OCI-LY1 (cell line): Measurements from ENCODE around the gene IGF1R.

ENCODE experiments used
- H2AFZ ChIP-seq: fragments of 200-600 bp; sonication (generic), shearing (Covaris generic); 2 replicates; pipeline ENCODE4 v1.6.0; 2014; ENCODE audit warnings: antibody characterized with exemption, mild to moderate bottlenecking, low read length
- H3F3A ChIP-seq: fragments of 200-600 bp; sonication (generic), shearing (Covaris generic); 2 replicates; pipeline ENCODE4 v1.6.0; 2014; ENCODE audit warnings: mild to moderate bottlenecking, antibody characterized with exemption, low read length, moderate library complexity; ENCODE audit not compliant: insufficient read depth
- H3K27ac ChIP-seq: fragments of 200-600 bp; sonication (generic); 2 replicates; pipeline ENCODE4 v1.5.1; 2014; ENCODE audit warnings: low read length, mixed run types, mild to moderate bottlenecking, low read depth; ENCODE audit not compliant: poor library complexity, severe bottlenecking
- H3K27me3 ChIP-seq: fragments of 200-600 bp; sonication (generic); 2 replicates; pipeline ENCODE4 v1.6.0; 2014; ENCODE audit warnings: antibody characterized with exemption, mild to moderate bottlenecking, low read length, moderate library complexity; ENCODE audit not compliant: insufficient read depth
- H3K36me3 ChIP-seq: fragments of 200-600 bp; sonication (generic); 2 replicates; pipeline ENCODE4 v1.6.1; 2014; ENCODE audit warnings: mild to moderate bottlenecking, antibody characterized with exemption, low read length, moderate library complexity, mixed read lengths; ENCODE audit not compliant: insufficient read depth
- H3K4me1 ChIP-seq: fragments of 200-600 bp; sonication (generic); 2 replicates; pipeline ENCODE4 v1.5.1; 2014; ENCODE audit warnings: mild to moderate bottlenecking, low read length, moderate library complexity; ENCODE audit not compliant: insufficient read depth, severe bottlenecking
- H3K4me2 ChIP-seq: fragments of 200-600 bp; sonication (generic), shearing (Covaris generic); 2 replicates; pipeline ENCODE4 v1.6.1; 2014; ENCODE audit warnings: low read length
- H3K4me3 ChIP-seq: fragments of 200-600 bp; sonication (generic); 2 replicates; pipeline ENCODE4 v1.5.1; 2014; ENCODE audit warnings: low read length, low read depth, mild to moderate bottlenecking, mixed read lengths; ENCODE audit not compliant: poor library complexity, severe bottlenecking
- H3K79me2 ChIP-seq: fragments of 200-600 bp; shearing (Covaris generic); 2 replicates; pipeline ENCODE4 v1.6.1; 2016; ENCODE audit warnings: mixed run types, low read length, mixed read lengths; ENCODE audit not compliant: insufficient read depth
- H3K9ac ChIP-seq: fragments of 200-600 bp; sonication (generic), shearing (Covaris generic); 2 replicates; pipeline ENCODE4 v1.6.1; 2014; ENCODE audit warnings: mild to moderate bottlenecking, low read length, mixed read lengths
- H3K9me2 ChIP-seq: fragments of 200-600 bp; sonication (generic), shearing (Covaris generic); 2 replicates; pipeline ENCODE4 v1.6.1; 2014; ENCODE audit warnings: low read depth, mild to moderate bottlenecking, low read length, mixed read lengths
- H3K9me3 ChIP-seq: fragments of 200-600 bp; shearing (Covaris generic); 2 replicates; pipeline ENCODE4 v1.6.1; 2014; ENCODE audit warnings: low read length, mixed read lengths
- H4K20me1 ChIP-seq: fragments of 200-600 bp; sonication (generic), shearing (Covaris generic); 2 replicates; pipeline ENCODE4 v1.6.0; 2016; ENCODE audit warnings: mild to moderate bottlenecking, low read length; ENCODE audit not compliant: insufficient read depth
- CTCF ChIP-seq: fragments of 200-600 bp; sonication (generic), shearing (Covaris generic); IDR thresholded peaks from 2 replicates; pipeline ENCODE4 v1.5.1; 2017; ENCODE audit warnings: mild to moderate bottlenecking, antibody characterized with exemption, low read length, moderate library complexity, mixed read lengths
- EZH2 ChIP-seq: fragments of 200-600 bp; sonication (generic), shearing (Covaris generic); IDR thresholded peaks from 2 replicates; pipeline ENCODE4 v1.8.0; 2017; ENCODE audit warnings: borderline replicate concordance, mixed run types, mild to moderate bottlenecking, antibody characterized with exemption, low read length, moderate library complexity, mixed read lengths

Gene IGF1R

GRCh38 chr15:98840053-98840452 is 191.7 kb downstream of the IGF1R start:
- H3K36me3 ChIP-seq: no peaks in the 10 kb centered on the region
- H3K27me3 ChIP-seq: no peaks in the 10 kb centered on the region
- no peaks in the 10 kb centered on the region for H3F3A ChIP-seq
- no peak for TF ChIP-seq CTCF
- TF ChIP-seq EZH2: no peak
- H3K4me3 ChIP-seq: no peak overlapping the region
- H3K4me2 ChIP-seq: no peak overlapping the region
- no peaks in the 10 kb centered on the region for H3K9me3 ChIP-seq
- H3K79me2 ChIP-seq: no peaks in the 10 kb centered on the region
- H3K4me1 ChIP-seq: no peaks in the 10 kb centered on the region
- H3K9me2 ChIP-seq: no peaks in the 10 kb centered on the region
- H3K9ac ChIP-seq: no peak overlapping the region
- H4K20me1 ChIP-seq: no peaks in the 10 kb centered on the region
- H3K27ac ChIP-seq: no peak overlapping the region
- H2AFZ ChIP-seq: no peak overlapping the region

GRCh38 chr15:98841419-98841970 is 193.2 kb downstream of the IGF1R start:
- no peaks in the 10 kb centered on the region for H3K4me1 ChIP-seq

GRCh38 chr15:98842192-98842972 is 194.0 kb downstream of the IGF1R start:
- Histone ChIP-seq H2AFZ (no peak overlapping the region), H3K9me3 (no peaks in the 10 kb centered on the region), H3K27ac (no peak overlapping the region), H3K36me3 (no peaks in the 10 kb centered on the region), H3K4me2 (no peak overlapping the region), H4K20me1 (no peaks in the 10 kb centered on the region), H3K4me1 (no peaks in the 10 kb centered on the region), H3K27me3 (no peaks in the 10 kb centered on the region), H3K9me2 (no peaks in the 10 kb centered on the region), H3F3A (no peaks in the 10 kb centered on the region), H3K79me2 (no peaks in the 10 kb centered on the region), H3K4me3 (no peak overlapping the region), H3K9ac (no peak overlapping the region)
- TF ChIP-seq EZH2 (no peak), CTCF (no peak)

More at GRCh38 chr15:98841419-98841970, 193.2 kb downstream of the IGF1R start:
- Histone ChIP-seq H3F3A (no peaks in the 10 kb centered on the region), H3K4me3 (no peak overlapping the region), H3K9me3 (no peaks in the 10 kb centered on the region), H3K9me2 (no peaks in the 10 kb centered on the region), H4K20me1 (no peaks in the 10 kb centered on the region), H3K36me3 (no peaks in the 10 kb centered on the region), H3K27ac (no peak overlapping the region), H3K27me3 (no peaks in the 10 kb centered on the region), H2AFZ (no peak overlapping the region), H3K9ac (no peak overlapping the region), H3K79me2 (no peaks in the 10 kb centered on the region), H3K4me2 (no peak overlapping the region)
- TF ChIP-seq CTCF (no peak), EZH2 (no peak)
